ENCODE measurements around the gene PDE9A.

Gene PDE9A

GRCh38 chr21:42770717-42771502 is 117.5 kb downstream of the PDE9A start:
- Histone ChIP-seq H3K4me1 (ENCODE audit: insufficient read depth, low read length) (no peaks in the 10 kb centered on the region), H3K9me3 (ENCODE audit: low read length) (peaks cover 6% of the 10 kb centered on the region), H3K36me3 (ENCODE audit: insufficient read depth, low read length) (peaks cover 52% of the 10 kb centered on the region), H2AFZ (ENCODE audit: low read depth, low read length) (no peak overlapping the region), H3K27me3 (ENCODE audit: insufficient read depth, low read length) (no peaks in the 10 kb centered on the region), H3K4me3 (ENCODE audit: low read length) (no peak overlapping the region)

DNA sequence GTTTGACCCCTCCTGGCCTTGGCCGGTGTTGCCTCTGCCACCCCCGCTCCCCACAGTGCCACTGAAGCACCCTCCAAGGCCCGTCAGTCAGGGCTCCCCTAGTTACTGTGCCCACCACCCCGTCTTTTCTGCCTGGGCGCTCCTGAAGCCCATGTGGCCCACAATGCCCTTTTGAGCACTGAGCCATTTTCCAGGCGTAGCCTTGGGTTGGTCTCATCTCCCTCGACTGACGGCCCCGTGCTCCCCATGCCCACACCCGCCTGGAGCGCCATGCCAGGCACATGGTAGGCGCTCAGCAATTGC is 118.0 kb downstream of the PDE9A start:
- Histone ChIP-seq H2AFZ (ENCODE audit: low read depth, low read length) (no peak overlapping the region), H3K36me3 (ENCODE audit: insufficient read depth, low read length) (peaks cover 48% of the 10 kb centered on the region), H3K27me3 (ENCODE audit: insufficient read depth, low read length) (no peaks in the 10 kb centered on the region), H3K4me1 (ENCODE audit: insufficient read depth, low read length) (no peaks in the 10 kb centered on the region), H3K4me3 (ENCODE audit: low read length) (no peak overlapping the region), H3K9me3 (ENCODE audit: low read length) (peaks cover 6% of the 10 kb centered on the region)

- H2AFZ ChIP-seq (ENCODE audit: low read depth, low read length): no peak overlapping the region
- H3K27me3 ChIP-seq (ENCODE audit: insufficient read depth, low read length): no peaks in the 10 kb centered on the region
Observed at GRCh38 chr21:42775123-42775522, 121.7 kb downstream of the PDE9A start.

DNA sequence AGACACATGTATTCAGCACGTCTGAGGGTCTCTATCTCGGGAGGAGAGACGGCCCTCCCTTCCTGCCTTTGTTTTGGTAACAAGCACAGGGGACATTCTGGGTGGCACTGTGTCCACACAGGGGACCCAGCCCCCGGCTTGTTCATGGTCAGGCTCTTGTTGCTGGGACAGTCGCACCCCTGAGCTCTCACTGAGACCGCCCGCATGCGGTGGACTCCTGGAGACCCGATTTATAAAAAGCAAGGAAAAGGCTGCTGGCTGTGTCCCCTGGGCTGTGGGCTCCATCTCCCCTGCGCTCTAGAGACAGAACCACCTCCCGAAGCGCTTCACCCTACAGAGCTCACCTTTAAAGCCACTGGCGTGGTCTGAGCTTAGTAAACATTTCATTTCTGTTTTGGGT is 122.5 kb downstream of the PDE9A start:
- Histone ChIP-seq H3K4me3 (ENCODE audit: low read length) (no peak overlapping the region), H2AFZ (ENCODE audit: low read depth, low read length) (no peak overlapping the region), H3K27me3 (ENCODE audit: insufficient read depth, low read length) (no peaks in the 10 kb centered on the region), H3K36me3 (ENCODE audit: insufficient read depth, low read length) (peaks cover 14% of the 10 kb centered on the region), H3K9me3 (ENCODE audit: low read length) (peaks cover 6% of the 10 kb centered on the region), H3K4me1 (ENCODE audit: insufficient read depth, low read length) (peaks cover 27% of the 10 kb centered on the region)

More at GRCh38 chr21:42775123-42775522, 121.7 kb downstream of the PDE9A start:
- Histone ChIP-seq H3K4me1 (ENCODE audit: insufficient read depth, low read length) (peaks cover 23% of the 10 kb centered on the region), H3K36me3 (ENCODE audit: insufficient read depth, low read length) (peaks cover 21% of the 10 kb centered on the region), H3K9me3 (ENCODE audit: low read length) (peaks cover 6% of the 10 kb centered on the region), H3K4me3 (ENCODE audit: low read length) (no peak overlapping the region)

DNA sequence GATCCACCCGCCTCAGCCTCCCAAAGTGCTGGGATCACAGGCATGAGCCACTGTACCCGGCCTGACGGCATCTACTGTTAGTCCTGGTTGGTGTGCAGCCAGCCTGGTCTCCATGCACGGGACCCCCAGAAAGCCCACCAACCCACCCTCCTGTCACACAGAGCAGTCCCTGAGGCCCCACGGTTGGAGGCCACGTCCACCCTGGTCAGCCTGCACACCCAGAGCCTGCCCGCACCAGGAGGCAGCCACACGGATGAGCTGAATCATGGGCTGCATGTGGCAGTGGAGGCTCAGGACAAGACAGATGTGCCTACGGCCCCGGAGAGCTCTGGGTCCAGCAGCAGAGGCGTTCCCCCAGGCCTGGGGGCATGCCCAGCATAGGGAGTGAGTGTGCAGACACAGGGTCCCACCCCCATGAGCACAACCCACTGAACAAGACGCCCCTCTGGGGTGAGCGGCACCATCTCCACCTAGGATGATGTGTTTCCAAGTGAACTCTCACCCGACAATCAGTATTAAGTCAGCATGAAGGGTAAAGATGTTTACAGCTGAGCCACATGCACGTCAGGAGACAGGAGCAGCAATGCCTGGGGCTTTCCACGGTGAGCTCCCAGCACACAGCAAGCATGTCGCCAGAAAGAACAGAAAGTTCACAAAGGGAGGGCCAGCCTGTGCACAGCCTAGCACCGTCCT is 123.8 kb downstream of the PDE9A start:
- Histone ChIP-seq H3K9me3 (ENCODE audit: low read length) (peaks cover 6% of the 10 kb centered on the region), H3K36me3 (ENCODE audit: insufficient read depth, low read length) (peaks cover 2% of the 10 kb centered on the region), H3K27me3 (ENCODE audit: insufficient read depth, low read length) (no peaks in the 10 kb centered on the region), H3K4me3 (ENCODE audit: low read length) (no peak overlapping the region), H2AFZ (ENCODE audit: low read depth, low read length) (no peak overlapping the region), H3K4me1 (ENCODE audit: insufficient read depth, low read length) (peaks cover 37% of the 10 kb centered on the region)

DNA sequence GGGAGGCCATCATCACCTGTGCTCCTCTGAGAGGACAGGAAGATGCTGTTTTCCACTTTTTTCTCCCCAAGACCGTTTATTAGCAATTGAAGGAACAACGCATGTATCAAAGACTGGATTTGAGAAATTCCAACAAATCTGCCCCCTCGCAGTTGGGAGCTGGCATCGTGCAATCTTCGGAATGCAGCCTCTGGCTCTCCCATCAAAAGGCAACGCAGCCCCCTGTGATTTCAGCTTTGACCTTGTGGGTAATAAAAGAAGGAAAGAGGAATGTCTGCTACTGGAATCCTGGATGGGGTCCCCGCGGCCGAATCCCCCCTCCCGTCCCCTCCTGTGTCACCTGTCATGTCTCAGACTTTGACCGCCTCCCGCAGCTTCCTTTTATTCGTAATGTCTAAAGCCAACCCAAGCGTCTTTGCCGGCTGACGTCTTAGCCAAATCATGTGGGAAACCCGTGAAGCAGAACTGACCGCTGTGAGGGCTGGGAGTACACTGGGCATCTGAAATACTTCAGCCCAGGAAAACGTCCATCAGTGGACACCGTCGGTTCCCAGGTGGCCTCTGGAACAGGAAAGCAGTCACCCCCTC is 124.4 kb downstream of the PDE9A start:
- Histone ChIP-seq H2AFZ (ENCODE audit: low read depth, low read length) (no peak overlapping the region), H3K36me3 (ENCODE audit: insufficient read depth, low read length) (no peaks in the 10 kb centered on the region), H3K27me3 (ENCODE audit: insufficient read depth, low read length) (no peaks in the 10 kb centered on the region), H3K9me3 (ENCODE audit: low read length) (peaks cover 6% of the 10 kb centered on the region), H3K4me3 (ENCODE audit: low read length) (no peak overlapping the region), H3K4me1 (ENCODE audit: insufficient read depth, low read length) (peaks cover 37% of the 10 kb centered on the region)

DNA sequence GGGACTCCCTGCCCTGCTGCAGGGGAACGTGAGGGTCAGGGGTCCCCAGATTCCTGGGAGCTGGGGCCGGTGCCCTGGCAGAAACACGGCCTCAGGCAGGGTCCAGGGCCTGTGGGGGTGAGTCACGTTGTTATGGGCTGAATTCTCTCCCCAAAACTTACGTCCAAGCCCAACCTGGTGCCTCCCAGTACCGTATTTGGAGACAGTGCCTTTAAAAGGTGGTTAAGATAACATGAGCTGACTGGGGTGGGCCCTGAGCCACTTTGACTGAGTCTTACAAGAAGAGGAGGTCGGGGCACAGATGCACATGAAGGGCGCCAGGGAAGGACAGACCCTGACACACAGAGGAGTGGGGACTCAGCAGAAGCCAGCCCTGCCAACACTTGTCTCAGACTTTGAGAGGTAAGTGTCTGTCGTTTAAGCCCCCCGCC is 126.0 kb downstream of the PDE9A start:
- Histone ChIP-seq H3K27me3 (ENCODE audit: insufficient read depth, low read length) (no peaks in the 10 kb centered on the region), H3K4me1 (ENCODE audit: insufficient read depth, low read length) (peaks cover 37% of the 10 kb centered on the region), H2AFZ (ENCODE audit: low read depth, low read length) (no peak overlapping the region), H3K4me3 (ENCODE audit: low read length) (no peak overlapping the region), H3K36me3 (ENCODE audit: insufficient read depth, low read length) (no peaks in the 10 kb centered on the region), H3K9me3 (ENCODE audit: low read length) (peaks cover 6% of the 10 kb centered on the region)

DNA sequence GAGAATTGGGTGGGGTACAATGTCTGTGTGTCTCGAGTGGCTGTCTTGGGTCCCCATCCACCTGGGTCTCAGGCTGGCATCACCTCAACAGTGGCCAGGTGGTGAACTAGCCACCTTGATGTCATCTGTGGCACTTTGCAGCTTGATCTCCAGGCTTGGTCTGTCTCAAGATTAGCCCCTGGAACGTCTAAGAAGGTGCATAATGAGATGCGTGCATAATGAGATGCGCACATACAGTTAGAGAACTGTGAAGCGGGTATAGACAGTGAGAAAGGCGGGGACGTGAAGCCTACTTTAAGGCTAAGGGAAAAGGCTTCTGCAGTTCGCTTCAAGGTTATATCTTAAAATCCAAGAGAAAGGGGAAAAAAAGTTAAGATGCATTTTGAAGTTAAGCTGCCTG is 127.2 kb downstream of the PDE9A start:
- no peaks in the 10 kb centered on the region for H3K36me3 ChIP-seq (ENCODE audit: insufficient read depth, low read length)
- peaks cover 37% of the 10 kb centered on the region for H3K4me1 ChIP-seq (ENCODE audit: insufficient read depth, low read length)
- no peaks in the 10 kb centered on the region for H3K27me3 ChIP-seq (ENCODE audit: insufficient read depth, low read length)
- H3K9me3 ChIP-seq (ENCODE audit: low read length): peaks cover 2% of the 10 kb centered on the region
- H3K4me3 ChIP-seq (ENCODE audit: low read length): no peak overlapping the region
- no peak overlapping the region for H2AFZ ChIP-seq (ENCODE audit: low read depth, low read length)

- Histone ChIP-seq H3K4me3 (ENCODE audit: low read length) (peak overlapping the region; percentile 11), H3K4me1 (ENCODE audit: insufficient read depth, low read length) (peaks cover 37% of the 10 kb centered on the region), H3K9me3 (ENCODE audit: low read length) (no peaks in the 10 kb centered on the region), H3K36me3 (ENCODE audit: insufficient read depth, low read length) (no peaks in the 10 kb centered on the region), H3K27me3 (ENCODE audit: insufficient read depth, low read length) (no peaks in the 10 kb centered on the region), H2AFZ (ENCODE audit: low read depth, low read length) (no peak overlapping the region)
Observed at GRCh38 chr21:42781150-42781970, 127.9 kb downstream of the PDE9A start.

DNA sequence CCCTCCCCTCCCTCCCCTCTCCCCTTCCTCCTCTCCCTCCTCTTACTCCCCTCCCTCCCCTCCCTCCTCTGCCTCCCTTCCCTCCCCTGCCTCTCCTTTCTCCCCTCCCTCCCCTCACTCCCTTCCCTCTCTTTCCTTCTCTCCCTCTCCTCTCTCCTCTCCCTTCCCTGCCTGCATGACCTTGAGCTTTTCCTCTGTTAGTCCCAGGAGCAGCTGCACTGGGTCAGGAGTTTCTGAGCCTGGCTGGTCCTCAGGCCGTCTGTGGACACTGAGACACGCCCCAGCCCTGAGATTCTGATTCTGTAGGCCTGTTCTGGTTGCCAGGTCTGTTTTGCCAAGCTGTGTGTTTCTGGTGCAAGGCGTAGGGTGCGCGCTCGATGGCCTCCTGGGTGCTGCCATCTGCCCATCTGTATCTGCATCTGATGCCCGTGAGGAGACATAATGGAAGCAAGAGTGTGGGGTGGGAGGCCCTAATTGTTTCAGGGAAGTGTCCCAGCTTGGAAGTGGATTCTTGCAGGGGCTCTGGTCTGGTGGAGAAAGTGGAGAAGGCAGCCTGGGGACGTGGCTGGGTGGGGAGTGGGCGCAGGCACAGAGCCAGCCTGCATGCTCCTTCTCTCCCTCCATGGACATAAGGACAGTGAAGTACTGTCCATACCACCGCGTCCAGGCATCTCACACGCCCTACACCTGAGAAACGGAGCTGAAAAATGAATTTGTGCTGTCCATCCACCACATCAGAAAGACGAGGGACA is 128.7 kb downstream of the PDE9A start:
- H3K4me1 ChIP-seq (ENCODE audit: insufficient read depth, low read length): peaks cover 35% of the 10 kb centered on the region
- H3K4me3 ChIP-seq (ENCODE audit: low read length): no peak overlapping the region
- H3K36me3 ChIP-seq (ENCODE audit: insufficient read depth, low read length): no peaks in the 10 kb centered on the region
- peaks cover 3% of the 10 kb centered on the region for H3K9me3 ChIP-seq (ENCODE audit: low read length)
- H2AFZ ChIP-seq (ENCODE audit: low read depth, low read length): no peak overlapping the region
- H3K27me3 ChIP-seq (ENCODE audit: insufficient read depth, low read length): no peaks in the 10 kb centered on the region

DNA sequence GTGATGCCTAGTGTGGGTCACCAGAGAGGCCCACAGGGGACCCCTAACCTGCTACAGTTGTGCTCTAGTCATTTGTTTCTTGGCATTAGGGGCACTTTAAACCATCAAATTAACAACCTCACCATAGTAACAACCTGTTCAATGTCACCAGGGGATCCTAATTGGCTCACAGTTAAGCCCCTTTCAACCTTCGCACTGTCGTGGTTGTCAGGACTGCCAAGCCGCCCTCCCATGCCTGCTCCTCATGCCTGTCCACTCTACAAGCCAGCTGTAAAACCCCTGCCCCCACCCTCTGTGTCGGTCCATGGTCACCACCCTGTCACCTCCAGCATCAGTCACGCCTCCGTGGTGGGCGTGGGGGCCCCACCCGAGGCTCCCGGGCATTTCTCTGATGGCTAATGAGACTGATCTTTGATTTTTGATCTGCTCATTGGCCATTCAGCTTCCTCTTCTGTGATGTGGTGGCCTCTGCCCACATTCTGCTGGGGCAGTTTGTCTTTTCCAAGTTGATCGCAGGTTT is 129.4 kb downstream of the PDE9A start:
- peaks cover 28% of the 10 kb centered on the region for H3K4me1 ChIP-seq (ENCODE audit: insufficient read depth, low read length)
- H3K4me3 ChIP-seq (ENCODE audit: low read length): no peak overlapping the region
- H3K9me3 ChIP-seq (ENCODE audit: low read length): peaks cover 3% of the 10 kb centered on the region
- H3K27me3 ChIP-seq (ENCODE audit: insufficient read depth, low read length): no peaks in the 10 kb centered on the region
- H2AFZ ChIP-seq (ENCODE audit: low read depth, low read length): no peak overlapping the region
- H3K36me3 ChIP-seq (ENCODE audit: insufficient read depth, low read length): no peaks in the 10 kb centered on the region

DNA sequence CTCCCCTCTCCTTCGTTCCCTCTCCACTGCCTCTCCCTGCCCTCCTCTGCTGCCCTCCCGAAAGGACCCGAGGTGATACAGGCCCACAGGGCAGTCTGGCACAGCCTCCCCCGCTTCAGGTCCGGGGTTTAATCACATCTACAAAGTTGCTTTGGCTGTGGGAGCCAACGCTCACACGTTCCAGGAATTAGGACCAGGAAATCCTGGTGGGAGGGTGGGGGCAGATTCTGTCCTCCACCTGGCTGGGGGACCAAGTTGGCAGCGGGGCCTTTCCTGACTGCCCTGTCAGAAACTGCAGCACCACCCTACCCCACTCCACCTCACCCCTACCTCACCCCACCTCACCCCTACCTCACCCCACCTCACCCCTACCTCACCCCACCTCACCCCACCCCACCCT is 130.9 kb downstream of the PDE9A start:
- no peak overlapping the region for H2AFZ ChIP-seq (ENCODE audit: low read depth, low read length)
- no peak overlapping the region for H3K4me3 ChIP-seq (ENCODE audit: low read length)
- H3K27me3 ChIP-seq (ENCODE audit: insufficient read depth, low read length): no peaks in the 10 kb centered on the region
- H3K4me1 ChIP-seq (ENCODE audit: insufficient read depth, low read length): peaks cover 21% of the 10 kb centered on the region
- no peaks in the 10 kb centered on the region for H3K36me3 ChIP-seq (ENCODE audit: insufficient read depth, low read length)
- peaks cover 3% of the 10 kb centered on the region for H3K9me3 ChIP-seq (ENCODE audit: low read length)

Data from neuron (in vitro differentiated cells).